ENCODE measurements around the gene MAPT.
A peak's percentile ranks its signal among the peaks of the same experiment; 100 is the strongest.
"Not testable (repeated sequence)": the region's sequence is repeated elsewhere in the genome, so short reads cannot be mapped to it uniquely, and the experiment has no call there.

The MAPT gene

GRCh38 chr17:45923511-45924268 is 29.3 kb downstream of the MAPT start:
- FAIRE-seq (no peak), DNase-seq (ENCODE audit: insufficient read length, low spot score) (no peak)

GRCh38 chr17:45924332-45924820 is 30.0 kb downstream of the MAPT start:
- FAIRE-seq (peak; percentile 79), DNase-seq (ENCODE audit: insufficient read length, low spot score) (no peak)

- no peak for FAIRE-seq
- no peak for DNase-seq (ENCODE audit: insufficient read length, low spot score)
Observed at GRCh38 chr17:45925311-45925710, 31.0 kb downstream of the MAPT start.

GRCh38 chr17:45927247-45927646 is 32.9 kb downstream of the MAPT start:
- no peak for FAIRE-seq
- no peak for DNase-seq (ENCODE audit: insufficient read length, low spot score)

GRCh38 chr17:45929344-45929743 is 35.0 kb downstream of the MAPT start:
- FAIRE-seq: no peak
- DNase-seq (ENCODE audit: insufficient read length, low spot score): no peak

GRCh38 chr17:45930420-45930951 is 36.1 kb downstream of the MAPT start:
- no peak for FAIRE-seq
- no peak for DNase-seq (ENCODE audit: insufficient read length, low spot score)

- DNase-seq (ENCODE audit: insufficient read length, low spot score): no peak
- no peak for FAIRE-seq
Observed at GRCh38 chr17:45931677-45932076, 37.3 kb downstream of the MAPT start.

GRCh38 chr17:45934044-45934979 is 40.0 kb downstream of the MAPT start:
- FAIRE-seq (no peak), DNase-seq (ENCODE audit: insufficient read length, low spot score) (no peak)

- no peak for FAIRE-seq
- DNase-seq (ENCODE audit: insufficient read length, low spot score): no peak
Observed at GRCh38 chr17:45935197-45935709, 40.9 kb downstream of the MAPT start.

GRCh38 chr17:45935710-45936509 is 41.6 kb downstream of the MAPT start:
- no peak for DNase-seq (ENCODE audit: insufficient read length, low spot score)
- peak; percentile 74 for FAIRE-seq

- DNase-seq (ENCODE audit: insufficient read length, low spot score) (no peak), FAIRE-seq (peak; percentile 76)
Observed at GRCh38 chr17:45936610-45937009, 42.3 kb downstream of the MAPT start.

- FAIRE-seq; DNase-seq (ENCODE audit: insufficient read length, low spot score): not testable (repeated sequence)
Observed at GRCh38 chr17:45937186-45937585, 42.8 kb downstream of the MAPT start.

GRCh38 chr17:45939395-45939794 is 45.0 kb downstream of the MAPT start:
- FAIRE-seq (no peak), DNase-seq (ENCODE audit: insufficient read length, low spot score) (no peak)

- DNase-seq (ENCODE audit: insufficient read length, low spot score): no peak
- no peak for FAIRE-seq
Observed at GRCh38 chr17:45940293-45940692, 45.9 kb downstream of the MAPT start.

GRCh38 chr17:45940826-45941225 is 46.5 kb downstream of the MAPT start:
- FAIRE-seq: no peak
- DNase-seq (ENCODE audit: insufficient read length, low spot score): no peak

- FAIRE-seq (no peak), DNase-seq (ENCODE audit: insufficient read length, low spot score) (no peak)
Observed at GRCh38 chr17:45941395-45941794, 47.0 kb downstream of the MAPT start.

- DNase-seq (ENCODE audit: insufficient read length, low spot score) (no peak), FAIRE-seq (no peak)
Observed at GRCh38 chr17:45942284-45942683, 47.9 kb downstream of the MAPT start.

GRCh38 chr17:45946841-45947256 is 52.5 kb downstream of the MAPT start:
- no peak for DNase-seq (ENCODE audit: insufficient read length, low spot score)
- FAIRE-seq: no peak

GRCh38 chr17:45948498-45948880 is 54.1 kb downstream of the MAPT start:
- DNase-seq (ENCODE audit: insufficient read length, low spot score) (no peak), FAIRE-seq (peak; percentile 79)
